Stimulated activated CD4-positive, alpha-beta T cell treated with anti-CD3 and anti-CD28 coated beads, TNF-alpha, amount 100 ng/mL, for 4 hours (primary cell): ENCODE results near the gene ARHGAP19.
A peak's percentile ranks its signal among the peaks of the same experiment; 100 is the strongest.

ENCODE experiments used
- DNase-seq, 3 experiments: peaks; one replicate each; pipeline ENCODE4 v3.0.0-alpha.2; 2020; ENCODE audit warnings: low read depth in 3 of 3

The ARHGAP19 gene

GRCh38 chr10:97196223-97197029 is 96.0 kb downstream of the ARHGAP19 start:
- DNase-seq: peak; percentile 19 to 42 (median 36)

GRCh38 chr10:97195706-97196222 is 96.7 kb downstream of the ARHGAP19 start:
- DNase-seq: no peak

DNA sequence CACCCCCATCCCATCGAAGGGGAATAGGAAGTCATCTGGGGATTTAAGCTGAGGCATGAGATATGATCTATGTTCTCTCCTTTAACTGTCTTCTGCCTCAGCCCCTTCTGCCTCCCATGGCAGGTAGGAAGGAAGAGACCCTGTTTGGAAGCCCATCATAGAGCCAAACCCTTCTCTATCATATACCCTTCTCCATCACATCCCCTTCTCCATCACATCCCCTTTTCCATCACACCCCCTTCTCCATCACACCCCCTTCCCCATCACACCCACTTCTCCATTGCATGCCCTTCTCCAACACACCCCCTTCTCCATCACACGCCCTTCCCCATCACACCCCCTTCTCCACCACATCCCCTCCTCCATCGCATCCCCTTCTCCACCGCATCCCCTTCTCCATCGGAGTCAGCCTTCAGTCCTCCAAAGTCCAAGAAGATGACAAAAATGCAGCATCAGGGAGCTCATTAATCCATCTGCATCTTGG is 99.4 kb downstream of the ARHGAP19 start:
- no peak for DNase-seq

GRCh38 chr10:97190450-97190849 is 102.0 kb downstream of the ARHGAP19 start:
- DNase-seq: no peak

DNA sequence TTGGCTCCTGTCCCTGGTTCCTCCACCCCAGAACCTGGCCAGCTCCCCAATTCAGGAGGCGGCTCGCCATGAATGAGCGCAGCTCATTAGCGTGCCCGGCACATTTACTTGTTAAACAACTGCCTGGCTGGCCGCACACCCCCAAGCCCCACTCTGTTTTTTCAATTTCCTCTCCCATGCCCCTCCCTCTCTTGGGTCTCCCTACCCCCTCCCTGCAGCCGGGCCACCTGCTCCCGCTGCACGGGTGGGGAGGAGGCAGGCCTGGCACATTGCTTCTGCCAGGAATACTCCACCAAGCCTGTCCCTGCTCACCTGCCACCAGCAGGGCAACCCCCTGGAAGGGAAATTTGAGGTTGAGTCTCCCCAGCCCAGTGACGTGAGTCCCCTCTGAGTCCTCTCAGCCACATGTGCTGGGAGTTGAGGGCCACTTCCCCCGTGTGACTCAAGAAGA is 104.2 kb downstream of the ARHGAP19 start:
- DNase-seq: no peak

- DNase-seq: no peak
Observed at GRCh38 chr10:97186911-97187310, 105.5 kb downstream of the ARHGAP19 start.

GRCh38 chr10:97185326-97186058 is 106.9 kb downstream of the ARHGAP19 start, which contains the start of gene SLIT1:
TSS of gene SLIT1 (minus strand) at chr10:97185959. CDS start at chr10:97185674, 285 bp downstream.
- DNase-seq: no peak

DNA sequence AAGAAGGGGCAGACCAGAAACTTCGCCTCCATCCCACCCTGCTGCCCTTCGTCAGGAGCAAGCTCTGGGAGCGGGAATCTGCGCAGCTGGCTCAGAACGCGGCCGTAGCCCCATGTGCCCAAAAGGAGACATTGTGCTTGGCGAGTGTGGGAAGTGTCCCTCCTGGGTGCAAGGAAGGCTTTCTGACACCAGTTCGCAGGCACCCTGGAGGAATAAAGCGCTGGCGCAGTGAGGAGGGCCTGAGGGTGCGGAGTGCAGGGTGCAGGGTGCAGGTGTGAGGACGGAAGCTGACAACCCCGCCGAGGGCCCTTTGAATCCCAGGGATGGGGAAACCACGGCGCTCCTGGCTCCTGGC is 107.5 kb downstream of the ARHGAP19 start:
- DNase-seq: no peak

DNA sequence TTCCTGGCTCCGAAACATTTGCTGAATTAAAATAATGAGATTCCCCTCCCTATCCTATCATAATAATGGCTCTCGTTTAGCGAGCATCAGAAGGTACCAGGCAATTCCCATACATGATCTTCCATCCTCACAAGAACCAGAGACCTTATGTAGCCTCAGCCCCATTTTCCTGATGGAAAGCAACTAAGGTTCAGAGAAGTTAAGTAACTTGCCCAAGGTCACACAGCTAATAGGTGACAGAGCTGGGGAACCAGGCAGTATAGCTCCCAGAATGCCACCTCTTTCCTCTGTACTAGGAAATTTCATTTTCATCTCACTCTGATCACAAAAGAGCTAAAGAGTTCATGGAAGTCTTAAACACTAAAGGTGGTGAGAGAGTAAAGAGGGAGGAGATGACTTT is 109.1 kb downstream of the ARHGAP19 start:
- DNase-seq: no peak

- no peak for DNase-seq
Observed at GRCh38 chr10:97182288-97182990, 110.0 kb downstream of the ARHGAP19 start.

DNA sequence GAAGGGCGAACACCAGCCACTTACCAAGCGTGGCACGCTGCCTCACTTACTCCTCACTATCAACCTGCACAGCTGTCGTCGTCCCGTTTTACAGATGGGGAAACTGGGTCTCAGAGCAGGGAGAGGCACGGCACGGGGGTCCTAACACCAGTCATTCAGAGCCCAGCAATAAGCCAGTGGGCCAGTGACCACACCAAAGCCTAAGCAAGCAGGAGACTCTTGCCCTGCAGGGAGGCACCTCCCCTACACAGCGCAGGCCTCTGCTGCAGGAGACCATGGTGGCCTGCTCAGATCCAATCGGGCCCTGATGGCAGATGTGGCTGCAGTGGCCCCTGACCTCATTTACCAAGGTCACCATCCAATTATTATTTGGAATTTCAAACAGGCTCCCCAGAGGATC is 111.5 kb downstream of the ARHGAP19 start:
- DNase-seq: no peak

DNA sequence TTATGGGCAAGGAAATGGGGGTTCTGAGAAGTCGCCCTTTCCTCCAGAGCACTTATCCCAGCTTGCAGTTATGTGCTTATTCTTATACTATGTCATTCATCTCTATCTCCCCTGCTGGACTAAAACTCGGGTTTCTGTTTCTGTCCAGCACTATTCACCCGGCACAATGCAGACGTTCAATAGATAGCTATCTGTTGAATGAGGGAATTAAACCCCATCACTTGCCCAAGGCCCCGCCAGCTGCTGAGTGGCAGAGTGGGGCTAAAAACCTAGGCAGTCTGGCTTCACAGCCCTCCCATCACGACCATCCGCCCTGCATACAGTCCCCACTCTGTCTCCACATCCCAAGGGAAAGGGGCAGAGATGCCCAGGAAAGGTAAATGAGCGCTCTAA is 112.1 kb downstream of the ARHGAP19 start:
- no peak for DNase-seq

GRCh38 chr10:97179731-97180362 is 112.6 kb downstream of the ARHGAP19 start:
- DNase-seq: no peak

DNA sequence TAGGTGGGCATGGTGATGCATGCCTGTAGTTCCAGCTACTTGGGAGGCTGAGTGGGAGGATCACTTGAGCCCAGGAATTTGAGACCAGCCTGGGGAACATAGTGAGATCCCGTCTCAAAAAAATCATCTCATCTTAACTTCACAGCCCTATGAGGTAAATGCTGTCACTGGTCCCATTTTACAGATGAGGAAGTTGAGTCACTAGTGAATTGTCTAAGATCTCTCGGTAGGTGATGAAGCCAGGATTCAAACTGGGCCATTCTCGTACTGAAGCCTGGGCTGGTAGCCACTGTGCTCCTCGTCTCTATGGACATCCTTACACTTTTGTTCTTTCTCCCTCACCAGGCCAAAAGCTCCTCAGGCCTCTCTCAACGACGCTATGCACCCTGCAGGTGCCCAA is 113.1 kb downstream of the ARHGAP19 start:
- DNase-seq: no peak

DNA sequence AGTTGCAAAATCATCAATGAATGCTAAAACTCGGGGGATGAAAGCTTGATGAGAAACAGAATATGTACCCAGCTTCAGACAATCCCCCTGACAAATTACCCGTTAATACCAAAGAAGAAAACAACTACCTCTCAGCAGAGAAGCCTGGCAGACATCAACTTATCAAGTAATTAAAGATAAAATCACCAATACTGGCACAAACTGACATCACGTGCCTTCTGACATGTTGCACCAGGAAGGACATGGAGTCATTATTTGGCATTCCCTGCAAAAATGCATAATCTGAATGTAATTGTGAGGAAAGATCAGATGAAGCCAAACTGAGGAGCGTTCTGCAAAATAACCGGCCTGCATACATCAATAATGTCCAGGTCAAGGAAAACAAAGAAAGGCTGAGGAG is 114.4 kb downstream of the ARHGAP19 start:
- DNase-seq: no peak

DNA sequence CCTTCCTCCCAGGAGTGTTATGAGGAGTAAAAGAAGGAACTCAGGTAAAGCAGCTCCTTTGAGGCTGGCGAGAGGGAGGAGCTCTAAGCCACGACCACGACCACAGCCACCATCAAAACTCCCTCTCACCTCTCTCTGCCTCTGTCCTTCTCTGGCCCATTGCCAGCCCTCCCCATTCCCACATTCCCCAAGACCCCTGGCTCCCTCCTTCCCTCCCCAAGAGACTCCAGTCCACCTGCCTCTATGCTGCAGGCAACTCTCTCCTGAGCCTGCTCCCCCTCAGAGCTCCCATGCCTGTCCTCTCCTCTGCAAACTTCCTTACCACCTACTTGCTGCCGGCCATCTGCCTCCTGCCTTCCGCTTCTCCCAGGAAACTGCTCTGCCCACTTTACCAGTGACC is 116.2 kb downstream of the ARHGAP19 start:
- no peak for DNase-seq

GRCh38 chr10:97175586-97175985 is 116.9 kb downstream of the ARHGAP19 start:
- DNase-seq: no peak

DNA sequence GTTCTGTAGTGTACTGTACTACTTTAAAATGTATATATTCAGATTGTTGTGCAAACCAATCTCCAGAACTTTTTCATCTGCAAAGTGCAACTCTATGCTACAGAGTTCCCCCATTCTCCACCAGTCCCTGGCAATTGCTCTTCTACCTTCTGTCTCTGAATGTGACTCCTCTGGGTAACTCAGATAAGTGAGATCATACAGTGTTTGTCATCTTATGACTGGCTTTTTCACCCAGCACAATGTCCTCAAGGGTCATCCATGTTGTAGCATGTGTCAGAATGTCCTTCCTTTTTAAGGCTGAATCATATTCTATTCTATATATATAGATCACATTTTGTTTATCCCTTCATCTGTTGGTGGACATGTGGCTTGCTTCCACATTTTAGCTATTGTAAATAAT is 117.5 kb downstream of the ARHGAP19 start:
- DNase-seq: no peak

- DNase-seq: no peak
Observed at GRCh38 chr10:97174276-97174775, 118.1 kb downstream of the ARHGAP19 start.

GRCh38 chr10:97173036-97173435 is 119.4 kb downstream of the ARHGAP19 start:
- DNase-seq: no peak
